ENCODE measurements around the gene NAGPA.

DNA sequence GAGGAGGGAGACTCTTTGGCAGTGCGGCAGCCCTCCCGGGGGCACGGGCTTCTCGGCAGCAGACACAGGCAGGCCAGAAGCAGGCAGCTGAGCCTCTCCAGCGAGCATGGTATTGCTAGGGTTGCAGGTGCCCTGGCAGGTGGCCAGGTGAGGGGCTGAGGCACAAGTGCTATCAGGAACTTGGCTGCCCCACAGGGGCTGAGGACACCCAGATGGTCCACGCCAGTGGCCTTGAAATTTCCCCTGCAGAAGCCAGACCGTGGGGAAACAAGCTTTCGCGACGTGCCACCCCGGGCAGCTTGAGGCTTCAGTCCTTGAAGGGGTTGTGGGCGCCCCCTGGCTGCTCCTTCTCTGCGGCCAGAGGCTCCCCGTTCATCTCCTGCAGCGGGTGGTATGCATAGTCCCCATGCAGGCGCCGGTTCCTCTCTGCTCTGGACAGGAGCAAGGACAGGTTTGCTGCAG lies 8.5 kb downstream of the NAGPA start:
- TF ChIP-seq POLR2AphosphoS5 (IDR thresholded peaks at IDR 0.05; ENCODE audit: low read depth, low read length) (no peak), SIN3A (IDR thresholded peaks at IDR 0.05; ENCODE audit: borderline replicate concordance, insufficient read depth, low read length) (no peak), TAF1 (IDR thresholded peaks at IDR 0.05; ENCODE audit: borderline replicate concordance, insufficient read depth, low read length) (no peak), FOXP2 (optimal IDR thresholded peaks at IDR 0.05; ENCODE audit: borderline replicate concordance, extremely low read depth, extremely low read length, insufficient read depth) (no peak)
- TF ChIP-seq, protein P1, sequence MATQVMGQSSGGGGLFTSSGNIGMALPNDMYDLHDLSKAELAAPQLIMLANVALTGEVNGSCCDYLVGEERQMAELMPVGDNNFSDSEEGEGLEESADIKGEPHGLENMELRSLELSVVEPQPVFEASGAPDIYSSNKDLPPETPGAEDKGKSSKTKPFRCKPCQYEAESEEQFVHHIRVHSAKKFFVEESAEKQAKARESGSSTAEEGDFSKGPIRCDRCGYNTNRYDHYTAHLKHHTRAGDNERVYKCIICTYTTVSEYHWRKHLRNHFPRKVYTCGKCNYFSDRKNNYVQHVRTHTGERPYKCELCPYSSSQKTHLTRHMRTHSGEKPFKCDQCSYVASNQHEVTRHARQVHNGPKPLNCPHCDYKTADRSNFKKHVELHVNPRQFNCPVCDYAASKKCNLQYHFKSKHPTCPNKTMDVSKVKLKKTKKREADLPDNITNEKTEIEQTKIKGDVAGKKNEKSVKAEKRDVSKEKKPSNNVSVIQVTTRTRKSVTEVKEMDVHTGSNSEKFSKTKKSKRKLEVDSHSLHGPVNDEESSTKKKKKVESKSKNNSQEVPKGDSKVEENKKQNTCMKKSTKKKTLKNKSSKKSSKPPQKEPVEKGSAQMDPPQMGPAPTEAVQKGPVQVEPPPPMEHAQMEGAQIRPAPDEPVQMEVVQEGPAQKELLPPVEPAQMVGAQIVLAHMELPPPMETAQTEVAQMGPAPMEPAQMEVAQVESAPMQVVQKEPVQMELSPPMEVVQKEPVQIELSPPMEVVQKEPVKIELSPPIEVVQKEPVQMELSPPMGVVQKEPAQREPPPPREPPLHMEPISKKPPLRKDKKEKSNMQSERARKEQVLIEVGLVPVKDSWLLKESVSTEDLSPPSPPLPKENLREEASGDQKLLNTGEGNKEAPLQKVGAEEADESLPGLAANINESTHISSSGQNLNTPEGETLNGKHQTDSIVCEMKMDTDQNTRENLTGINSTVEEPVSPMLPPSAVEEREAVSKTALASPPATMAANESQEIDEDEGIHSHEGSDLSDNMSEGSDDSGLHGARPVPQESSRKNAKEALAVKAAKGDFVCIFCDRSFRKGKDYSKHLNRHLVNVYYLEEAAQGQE (IDR thresholded peaks at IDR 0.05; ENCODE audit: insufficient read depth in 1 of 2, low read depth in 2 of 2, low read length in 2 of 2): no peak
